ENCODE data around the gene RASL10B.

GRCh38 chr17:35745246-35745645 lies 13.8 kb downstream of the RASL10B start:
- TF ChIP-seq, protein P1, sequence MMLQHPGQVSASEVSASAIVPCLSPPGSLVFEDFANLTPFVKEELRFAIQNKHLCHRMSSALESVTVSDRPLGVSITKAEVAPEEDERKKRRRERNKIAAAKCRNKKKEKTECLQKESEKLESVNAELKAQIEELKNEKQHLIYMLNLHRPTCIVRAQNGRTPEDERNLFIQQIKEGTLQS (IDR thresholded peaks at IDR 0.05; ENCODE audit: borderline replicate concordance, extremely low read depth, low read depth, low read length): no peak
- TF ChIP-seq TAF1 (IDR thresholded peaks at IDR 0.05; ENCODE audit: borderline replicate concordance, low read depth, low read length) (no peak), POLR2AphosphoS5 (IDR thresholded peaks at IDR 0.05; ENCODE audit: low read length) (no peak), POLR2A (IDR thresholded peaks at IDR 0.05; ENCODE audit: low read depth, low read length) (no peak), ASH2L (IDR thresholded peaks at IDR 0.05; ENCODE audit: borderline replicate concordance, low read depth) (no peak), HCFC1 (IDR thresholded peaks at IDR 0.05; ENCODE audit: low read length) (no peak), MXI1 (IDR thresholded peaks at IDR 0.05; ENCODE audit: low read depth, low read length) (no peak)

All from GM12878 (cell line).